ENCODE measurements around the gene MKS1.
A peak's percentile ranks its signal among the peaks of the same experiment; 100 is the strongest.

Gene MKS1

DNA sequence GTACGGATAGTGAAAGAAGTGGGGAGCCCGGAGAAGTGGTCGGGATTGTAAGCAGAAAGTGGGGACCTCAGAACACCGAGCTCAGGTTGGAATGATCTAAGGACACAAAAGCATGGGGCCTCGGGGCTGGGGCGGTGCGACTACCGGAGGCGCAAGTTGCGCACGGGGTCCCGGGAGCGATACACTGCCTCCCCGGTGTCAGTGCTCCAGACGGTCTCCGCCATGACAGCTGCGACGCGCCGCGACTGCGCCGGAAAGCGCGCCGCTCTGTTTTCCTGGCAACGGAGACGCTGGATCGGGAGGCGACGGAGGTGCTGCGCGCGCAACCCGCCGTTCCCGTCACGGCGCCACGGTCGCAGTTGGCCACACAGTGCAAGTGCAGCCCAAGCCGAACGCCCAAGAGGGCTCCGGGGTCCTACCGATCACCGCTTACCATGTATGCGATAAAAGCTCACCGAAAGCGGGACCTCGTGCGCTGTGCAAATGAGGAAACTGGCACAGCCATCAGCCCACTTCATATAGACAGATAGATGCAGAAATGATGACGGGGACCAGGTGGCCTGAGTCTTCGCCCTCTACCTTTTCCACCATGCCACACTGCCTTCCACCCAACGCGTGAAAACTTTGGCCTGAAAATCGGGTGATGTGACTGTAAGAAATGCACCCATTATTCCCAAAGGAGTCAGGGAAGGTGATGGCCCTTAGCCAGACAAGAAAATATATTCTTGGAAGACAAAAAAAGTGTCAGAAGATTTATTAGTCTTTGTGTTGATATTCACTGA is at the start of gene MKS1:
MKS1 (minus strand) TSS at position 249 of the 782 bp plus-strand sequence; CDS start at position 224, 25 bp downstream.
- peak; percentile 96 for DNase-seq

DNA sequence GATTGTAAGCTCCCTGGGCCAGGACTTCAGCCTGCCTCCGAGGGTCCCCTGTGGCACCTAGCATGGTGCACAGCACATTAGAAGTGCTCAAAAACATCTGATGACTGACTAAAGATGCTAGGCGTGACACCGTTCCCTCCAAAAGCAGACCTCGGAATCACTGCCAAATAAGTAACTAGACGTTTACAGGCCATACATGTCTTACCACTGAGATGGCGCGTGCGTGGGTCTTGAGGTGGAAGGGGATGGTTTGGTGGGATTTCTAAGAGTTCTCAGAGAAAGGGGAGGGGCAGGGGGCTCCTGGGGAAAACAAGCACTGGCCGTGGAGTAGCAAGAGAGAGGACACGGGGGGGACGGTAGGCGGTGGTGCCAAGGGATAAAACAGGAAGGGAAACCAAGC is 49.3 kb upstream of the MKS1 start:
- DNase-seq = no peak

DNA sequence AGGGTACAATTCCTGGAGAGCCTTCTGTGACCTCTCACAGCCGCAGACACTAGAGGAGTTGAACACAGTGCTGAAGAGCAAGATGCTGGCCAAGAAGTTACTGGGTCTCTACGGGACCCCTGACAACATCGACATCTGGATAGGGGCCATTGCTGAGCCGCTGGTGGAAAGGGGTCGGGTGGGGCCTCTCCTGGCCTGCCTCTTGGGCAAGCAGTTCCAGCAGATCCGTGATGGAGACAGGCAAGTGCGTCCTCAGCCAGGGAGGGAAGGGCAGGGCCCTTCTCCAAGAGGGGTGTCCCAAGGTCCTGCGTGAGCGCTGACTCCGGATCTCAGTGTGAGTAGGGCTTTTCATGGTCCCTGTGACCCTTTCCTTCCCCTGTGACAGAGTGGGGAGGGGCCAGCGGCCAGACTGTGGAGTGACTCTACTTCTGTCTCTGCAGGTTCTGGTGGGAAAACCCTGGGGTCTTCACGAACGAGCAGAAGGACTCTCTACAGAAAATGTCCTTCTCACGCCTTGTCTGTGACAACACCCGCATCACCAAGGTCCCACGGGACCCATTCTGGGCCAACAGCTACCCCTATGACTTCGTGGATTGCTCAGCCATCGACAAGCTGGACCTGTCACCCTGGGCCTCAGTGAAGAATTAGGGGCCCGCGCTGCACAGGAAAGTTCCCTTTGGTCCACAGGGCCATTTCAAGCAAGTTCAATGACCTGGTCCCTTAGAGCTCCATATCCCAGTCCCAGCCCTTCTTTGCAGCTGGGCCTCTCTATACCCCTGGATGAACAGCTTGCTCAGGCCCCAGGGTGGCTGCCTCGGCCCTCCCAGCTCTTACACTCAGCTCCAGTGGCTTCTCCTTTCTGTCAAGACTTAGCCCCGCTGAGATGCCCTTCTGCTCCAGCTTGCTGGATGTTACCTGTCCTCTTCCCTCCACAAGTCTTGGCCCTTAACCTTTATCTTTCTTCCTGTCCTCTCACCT is 48.6 kb upstream of the MKS1 start:
- DNase-seq = no peak

DNA sequence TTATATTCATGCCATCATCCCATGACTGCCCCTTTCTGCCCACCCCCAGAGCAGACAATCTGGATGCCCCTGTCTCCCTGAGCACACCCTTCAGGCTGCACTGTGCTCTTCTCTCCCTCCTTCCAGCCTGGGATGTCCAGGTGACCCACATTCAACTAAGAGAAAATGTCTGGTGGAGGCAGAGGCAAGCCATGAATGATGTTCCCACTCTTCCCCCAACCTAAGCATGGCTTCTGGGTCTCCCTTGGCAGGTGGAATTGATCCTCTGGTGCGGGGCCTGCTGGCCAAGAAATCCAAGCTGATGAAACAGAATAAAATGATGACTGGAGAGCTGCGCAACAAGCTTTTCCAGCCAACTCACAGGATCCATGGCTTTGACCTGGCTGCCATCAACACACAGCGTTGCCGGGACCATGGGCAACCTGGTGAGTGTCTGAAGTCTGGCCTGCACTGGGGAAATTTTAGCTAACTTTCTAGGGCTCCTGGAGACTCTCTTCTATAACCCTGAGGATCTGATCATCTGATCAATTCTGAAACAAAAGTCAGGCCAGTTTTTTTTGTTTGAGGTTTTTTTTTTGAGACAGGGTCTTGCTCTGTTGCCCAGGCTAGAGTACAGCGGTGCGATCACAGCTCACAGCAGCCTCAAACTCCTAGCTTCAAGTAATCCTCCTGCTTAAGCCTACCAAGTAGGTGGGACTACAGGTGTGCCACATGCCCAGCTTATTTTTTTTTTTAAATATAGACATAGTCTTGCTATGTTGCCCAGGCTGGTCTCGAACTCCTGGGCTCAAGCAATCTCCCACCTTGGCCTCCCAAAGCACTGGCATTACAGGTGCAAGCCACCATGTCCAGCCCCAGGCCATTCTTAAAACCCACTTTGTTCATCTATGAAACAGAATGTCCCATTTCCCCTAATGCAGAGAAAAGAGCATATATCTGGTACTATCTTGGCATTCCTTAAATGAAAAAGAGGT is 47.1 kb upstream of the MKS1 start:
- no peak for DNase-seq

DNA sequence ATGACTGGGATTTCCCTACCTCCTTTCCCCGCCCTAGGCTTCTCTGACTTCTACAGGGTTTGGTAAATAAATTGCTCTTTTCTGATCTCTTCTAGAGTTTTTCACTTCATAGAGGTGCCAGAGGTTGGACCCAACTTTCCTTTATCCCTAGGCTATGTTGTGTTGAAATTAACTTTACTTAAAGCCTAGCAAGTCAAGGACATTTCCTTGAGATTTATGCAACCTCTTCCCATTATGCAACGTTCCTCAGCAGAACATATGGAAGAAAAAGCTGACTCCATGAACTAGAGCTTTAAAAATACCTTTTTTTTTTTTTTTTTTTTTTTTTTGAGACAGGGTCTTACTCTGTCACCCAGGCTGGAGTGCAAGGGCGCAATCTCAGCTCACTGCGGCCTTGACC is 46.2 kb upstream of the MKS1 start:
- no peak for DNase-seq

DNA sequence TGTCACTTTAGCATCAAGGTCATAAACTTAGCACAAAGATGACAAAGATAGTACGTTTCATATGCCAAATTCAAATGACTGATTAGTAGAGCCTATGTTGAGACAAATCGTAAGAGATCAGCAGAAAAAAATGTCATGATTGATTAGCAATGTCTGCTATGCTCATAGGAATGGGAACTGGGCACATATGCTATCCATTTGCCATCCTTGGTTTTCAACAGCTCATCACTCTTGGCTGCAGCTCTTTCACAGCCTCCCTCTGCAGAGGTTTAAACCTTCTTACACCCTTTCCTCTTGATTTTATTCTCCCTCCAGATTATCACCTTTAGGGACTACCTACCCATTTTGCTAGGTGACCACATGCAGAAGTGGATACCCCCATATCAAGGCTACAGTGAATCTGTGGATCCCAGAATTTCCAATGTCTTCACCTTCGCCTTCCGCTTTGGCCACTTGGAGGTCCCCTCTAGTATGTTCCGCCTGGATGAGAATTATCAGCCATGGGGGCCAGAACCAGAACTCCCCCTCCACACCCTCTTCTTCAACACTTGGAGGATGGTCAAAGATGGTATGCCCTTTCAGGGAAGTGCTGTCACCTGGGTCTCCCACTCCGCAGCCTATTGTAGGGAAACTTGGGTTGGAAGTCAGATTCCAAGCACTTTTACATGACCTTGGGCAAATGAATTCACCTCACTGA is 45.5 kb upstream of the MKS1 start:
- DNase-seq = no peak

DNA sequence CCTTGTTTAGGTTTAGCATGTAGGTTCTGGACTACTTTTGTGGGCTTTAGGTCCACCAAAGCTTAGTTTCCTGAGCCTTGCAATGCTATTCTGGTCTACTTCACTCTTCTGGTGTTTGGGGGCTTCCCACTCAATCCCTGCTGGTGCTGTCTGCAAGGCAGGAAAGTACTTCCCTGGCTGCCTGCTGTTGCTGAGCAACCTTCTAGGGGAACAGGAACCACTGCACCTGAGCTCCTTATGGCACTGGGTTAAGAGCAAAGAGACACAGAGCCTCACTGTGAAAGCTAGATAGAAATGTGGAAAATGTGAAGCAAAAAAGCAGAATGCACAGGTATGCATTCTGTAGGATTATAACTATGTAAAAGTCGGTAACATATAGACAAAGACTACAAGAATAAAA is 44.7 kb upstream of the MKS1 start:
- no peak for DNase-seq

DNA sequence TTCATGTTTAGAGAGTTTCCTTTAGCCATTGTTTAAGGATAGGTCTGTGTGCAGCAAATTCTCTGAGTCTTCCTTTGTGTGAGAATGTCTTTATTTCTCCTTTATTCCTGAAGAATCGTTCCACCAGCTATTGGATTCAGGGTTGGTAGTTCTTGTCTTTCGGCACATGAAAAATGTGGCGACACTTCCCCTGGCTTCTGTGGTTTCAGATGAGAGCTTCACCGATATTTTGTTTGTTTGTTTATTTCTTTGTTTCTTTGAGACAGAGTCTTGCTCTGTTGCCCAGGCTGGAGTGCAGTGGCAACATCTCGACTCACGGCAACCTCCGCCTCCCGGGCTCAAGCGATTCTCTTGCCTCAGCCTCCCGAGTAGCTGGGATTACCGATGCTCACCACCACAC is 43.1 kb upstream of the MKS1 start:
- DNase-seq = no peak

DNA sequence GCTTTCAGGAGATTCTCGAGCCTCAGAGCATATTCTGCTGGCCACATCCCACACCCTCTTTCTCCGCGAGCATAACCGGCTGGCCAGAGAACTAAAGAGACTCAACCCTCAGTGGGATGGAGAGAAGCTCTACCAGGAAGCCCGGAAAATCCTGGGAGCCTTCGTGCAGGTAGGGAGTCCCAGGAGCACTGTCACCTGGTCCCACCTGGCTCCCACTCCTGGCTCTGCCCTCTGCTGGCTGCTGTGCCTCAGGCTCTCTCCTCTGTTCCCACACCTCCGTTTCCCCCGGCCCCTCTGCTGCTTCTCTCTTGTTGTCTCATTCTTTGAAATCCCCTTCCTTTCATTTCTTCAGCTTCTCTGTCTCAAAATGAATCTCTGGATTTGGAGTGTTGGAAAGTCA is 35.7 kb upstream of the MKS1 start:
- DNase-seq = no peak

DNA sequence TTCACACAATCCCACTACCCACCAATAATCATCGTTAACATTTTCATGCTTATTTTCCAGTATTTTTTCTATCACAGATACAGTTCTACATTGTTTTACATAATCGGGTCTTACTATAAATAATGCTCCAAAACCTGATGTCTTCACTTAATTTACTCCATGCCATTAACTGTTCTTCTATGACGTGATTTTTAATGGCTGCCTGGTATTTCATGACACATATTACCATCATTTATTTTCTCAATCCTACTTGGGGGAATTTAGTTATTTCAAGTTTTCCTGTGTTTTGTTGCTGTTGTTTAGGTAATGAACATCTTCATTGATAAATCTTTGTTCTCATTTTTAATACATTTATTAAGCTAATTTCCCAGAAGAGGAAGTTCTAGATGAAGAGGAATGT is 34.0 kb upstream of the MKS1 start:
- no peak for DNase-seq

DNA sequence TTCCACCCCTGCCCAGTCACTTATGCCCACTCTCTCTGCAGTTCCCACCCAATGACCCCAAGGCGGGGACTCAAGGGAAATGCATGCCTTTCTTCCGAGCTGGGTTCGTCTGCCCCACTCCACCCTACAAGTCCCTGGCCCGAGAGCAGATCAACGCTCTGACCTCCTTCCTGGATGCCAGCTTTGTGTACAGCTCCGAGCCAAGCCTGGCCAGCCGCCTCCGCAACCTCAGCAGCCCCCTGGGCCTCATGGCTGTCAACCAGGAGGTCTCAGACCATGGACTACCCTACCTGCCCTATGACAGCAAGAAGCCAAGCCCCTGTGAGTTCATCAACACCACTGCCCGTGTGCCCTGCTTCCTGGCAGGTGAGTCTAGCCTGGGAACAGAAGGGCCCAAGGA is 33.1 kb upstream of the MKS1 start:
- DNase-seq = no peak

DNA sequence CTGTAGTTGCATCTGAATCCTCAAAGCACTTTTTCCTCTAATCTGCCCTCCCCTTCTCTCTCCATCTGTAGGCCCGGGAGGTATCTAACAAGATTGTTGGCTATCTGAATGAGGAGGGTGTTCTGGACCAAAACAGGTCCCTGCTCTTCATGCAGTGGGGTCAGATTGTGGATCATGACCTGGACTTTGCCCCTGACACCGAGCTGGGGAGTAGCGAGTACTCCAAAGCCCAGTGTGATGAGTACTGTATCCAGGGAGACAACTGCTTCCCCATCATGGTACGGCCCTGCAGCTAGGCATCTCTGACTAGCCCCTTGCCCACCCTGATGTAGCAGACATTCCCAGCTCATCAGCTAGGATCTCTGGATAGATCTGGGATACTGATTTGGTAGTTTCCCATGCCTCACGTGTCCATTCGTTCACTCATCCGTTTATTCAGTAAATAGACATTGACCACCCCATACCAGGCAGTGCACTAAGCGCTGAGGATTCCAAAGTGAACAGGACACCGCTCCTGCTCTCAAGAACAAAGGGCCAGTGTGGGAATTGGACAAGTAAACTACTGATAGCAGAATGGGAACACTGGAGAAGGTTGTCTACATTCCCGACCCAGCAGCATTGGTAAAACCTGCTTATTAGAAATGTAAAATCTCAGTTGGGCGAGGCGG is 31.4 kb upstream of the MKS1 start:
- DNase-seq = no peak

DNA sequence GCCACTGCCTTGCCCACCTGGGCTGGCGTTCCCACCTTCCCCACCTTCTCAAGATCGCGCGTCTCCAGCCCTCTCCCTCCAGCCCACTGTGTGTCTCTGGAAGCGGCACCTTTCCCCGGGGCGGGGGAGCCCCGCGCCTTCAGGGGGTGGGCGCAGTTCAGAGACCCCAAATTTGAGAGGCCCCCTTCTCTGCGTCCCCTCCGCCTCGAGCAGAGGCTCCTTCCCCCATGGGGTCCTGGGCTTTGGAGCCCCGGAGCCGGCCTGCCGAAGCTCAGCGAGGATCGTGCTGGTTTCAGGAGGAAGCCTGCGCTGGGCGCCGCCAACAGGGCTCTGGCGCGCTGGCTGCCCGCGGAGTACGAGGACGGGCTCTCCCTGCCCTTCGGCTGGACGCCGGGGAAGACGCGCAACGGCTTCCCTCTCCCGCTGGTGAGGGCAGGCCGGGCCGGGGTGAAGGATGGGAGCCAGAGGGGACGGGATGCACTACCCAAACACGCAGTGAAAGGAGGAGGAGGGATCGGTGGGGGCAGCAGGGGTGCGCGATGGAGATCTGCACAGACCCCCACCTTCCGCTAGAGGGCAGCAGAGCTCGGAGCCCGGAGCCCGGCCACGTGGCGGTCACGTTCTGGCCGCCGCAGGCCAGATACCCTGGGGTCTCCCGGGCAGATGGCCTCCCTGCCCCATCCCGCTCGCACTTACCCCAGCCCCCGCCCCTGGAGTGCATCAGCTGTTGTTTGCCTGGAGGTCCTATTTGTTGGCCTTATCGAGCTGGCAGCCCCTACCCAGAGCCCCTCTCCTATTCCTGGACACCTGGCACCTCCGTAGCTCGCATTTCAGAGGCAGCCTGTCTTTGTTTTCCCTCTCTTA is 30.4 kb upstream of the MKS1 start:
- peak; percentile 80 for DNase-seq

DNA sequence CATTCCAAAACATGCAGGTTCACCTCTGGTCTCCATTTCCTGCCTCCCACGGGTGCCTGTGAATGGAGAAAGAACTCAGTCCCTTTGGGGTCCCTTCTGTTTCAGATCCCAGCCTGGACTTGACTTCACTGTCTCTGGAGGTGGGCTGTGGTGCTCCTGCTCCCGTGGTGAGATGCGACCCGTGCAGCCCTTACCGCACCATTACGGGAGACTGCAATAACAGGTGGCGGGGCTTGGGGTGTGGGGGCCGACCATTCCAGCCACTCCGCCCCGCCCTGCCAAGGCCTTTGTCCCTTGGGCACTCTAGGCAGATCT is 29.9 kb upstream of the MKS1 start:
- no peak for DNase-seq

DNA sequence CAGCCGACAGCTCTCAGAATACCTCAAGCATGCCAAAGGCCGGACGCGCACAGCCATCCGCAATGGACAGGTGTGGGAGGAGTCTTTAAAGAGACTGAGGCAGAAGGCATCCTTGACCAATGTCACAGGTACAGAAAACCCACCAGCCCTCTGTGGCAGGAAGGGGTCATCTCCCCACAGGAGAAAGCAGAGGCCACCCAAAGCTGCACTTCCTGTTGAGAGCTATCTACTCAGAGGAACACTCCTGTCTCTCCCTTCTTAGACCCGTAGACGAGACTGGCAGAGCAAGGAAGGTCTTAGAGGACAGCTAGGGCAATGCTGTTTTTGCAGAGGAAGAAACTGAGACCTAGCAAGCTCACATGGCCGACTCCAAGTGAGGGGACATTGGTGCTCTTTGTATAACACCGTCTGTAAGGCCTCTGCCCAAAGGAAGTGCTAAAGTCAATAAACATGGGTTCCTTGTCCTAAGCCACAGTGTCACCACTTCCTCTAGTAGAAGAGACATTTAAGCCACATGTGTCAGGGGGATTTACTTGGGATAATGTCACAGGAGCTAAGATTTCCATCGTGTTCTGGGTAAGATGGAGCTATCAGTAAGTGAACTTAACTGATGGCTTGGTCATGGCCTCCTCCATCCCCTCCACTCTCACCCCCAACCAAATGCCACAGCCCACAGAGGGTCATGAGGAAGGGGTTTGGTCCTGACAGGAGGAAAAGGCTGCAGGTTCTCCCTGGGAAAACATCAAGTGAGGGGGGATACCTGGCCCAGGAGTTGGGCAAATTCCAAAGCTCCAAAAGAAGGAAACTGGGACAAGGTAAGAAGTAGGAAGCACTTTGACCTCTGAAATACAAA is 28.7 kb upstream of the MKS1 start:
- no peak for DNase-seq

DNA sequence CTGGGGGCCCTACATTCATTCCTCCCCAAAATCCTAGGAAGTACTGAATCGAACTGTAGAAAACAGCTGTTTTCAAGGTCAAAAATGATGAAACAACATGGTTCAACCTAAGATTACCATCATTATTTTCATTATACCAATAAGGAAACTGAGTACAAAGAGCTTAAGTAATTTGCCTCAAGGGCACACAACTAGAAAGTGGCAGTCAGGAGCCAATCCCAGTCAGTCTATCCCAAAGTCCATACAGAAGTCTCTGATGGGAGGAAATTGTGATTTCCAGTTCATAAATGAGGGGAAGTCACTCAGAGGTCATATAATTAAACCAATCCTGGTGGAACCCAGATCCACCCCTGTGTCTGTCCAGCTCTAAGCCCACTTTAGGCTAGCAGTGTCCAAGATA is 27.7 kb upstream of the MKS1 start:
- DNase-seq = no peak

DNA sequence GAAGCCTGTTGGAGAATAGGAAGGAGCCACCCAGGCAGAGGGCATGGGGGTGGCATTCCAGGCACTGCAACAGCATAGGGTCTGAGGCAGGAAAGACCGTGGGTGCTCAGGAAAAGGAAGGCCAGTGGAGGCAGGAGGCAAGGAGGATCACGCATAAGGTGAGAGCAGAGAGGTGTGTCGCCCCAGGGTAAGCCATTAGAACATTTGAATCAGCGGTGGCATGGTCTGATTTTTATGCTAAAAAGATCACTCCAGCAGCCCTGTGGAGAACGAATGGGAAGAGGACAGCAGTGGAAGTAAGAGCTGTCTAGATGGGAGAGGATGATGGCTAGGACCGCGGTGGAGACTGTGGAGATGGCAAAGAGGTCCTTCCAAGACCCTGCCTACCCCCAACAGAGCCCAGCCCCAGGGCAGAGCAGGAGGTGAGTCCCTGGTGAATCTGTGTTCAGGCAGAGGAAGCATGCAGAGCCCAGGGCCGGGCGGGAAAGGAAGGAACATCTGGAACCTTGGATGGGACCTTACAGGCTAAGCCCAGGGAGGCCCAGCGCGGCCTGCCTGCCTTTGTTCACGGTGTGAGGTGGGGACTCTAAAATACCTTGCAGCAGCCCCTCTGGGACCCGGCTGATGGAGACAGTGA is 27.2 kb upstream of the MKS1 start:
- no peak for DNase-seq

DNA sequence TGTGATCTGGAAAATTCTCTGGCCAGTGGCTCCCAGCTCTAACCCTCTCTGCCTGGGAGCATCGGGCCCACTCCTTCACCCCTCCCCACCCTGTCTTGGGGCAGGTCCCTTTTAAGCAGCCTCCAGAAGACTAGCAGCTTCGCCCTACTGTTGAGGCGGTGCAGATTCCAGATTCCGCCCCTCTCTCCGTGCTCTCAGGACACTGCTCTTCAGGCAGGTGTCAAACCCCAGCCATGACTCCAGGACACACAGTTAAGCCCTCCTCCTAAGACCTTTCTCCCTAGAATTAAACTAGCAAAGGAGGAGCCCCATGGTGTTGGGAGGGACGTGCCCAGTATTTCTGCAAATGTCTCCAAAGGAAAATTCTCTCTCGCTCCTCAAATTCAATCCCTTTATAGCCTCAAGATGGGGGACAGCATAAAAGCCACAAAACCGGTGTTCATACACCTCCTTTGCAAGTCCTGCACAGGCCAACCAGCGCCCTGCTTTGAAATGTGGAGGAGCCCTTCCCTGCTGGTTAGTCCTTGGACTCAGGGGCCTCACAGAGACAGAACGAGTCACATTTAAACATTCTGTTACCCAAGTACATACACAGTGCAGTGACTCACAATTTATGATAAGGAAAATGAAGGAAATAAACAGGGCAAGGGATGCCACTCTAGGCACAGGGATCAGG is 26.5 kb upstream of the MKS1 start:
- DNase-seq = no peak

DNA sequence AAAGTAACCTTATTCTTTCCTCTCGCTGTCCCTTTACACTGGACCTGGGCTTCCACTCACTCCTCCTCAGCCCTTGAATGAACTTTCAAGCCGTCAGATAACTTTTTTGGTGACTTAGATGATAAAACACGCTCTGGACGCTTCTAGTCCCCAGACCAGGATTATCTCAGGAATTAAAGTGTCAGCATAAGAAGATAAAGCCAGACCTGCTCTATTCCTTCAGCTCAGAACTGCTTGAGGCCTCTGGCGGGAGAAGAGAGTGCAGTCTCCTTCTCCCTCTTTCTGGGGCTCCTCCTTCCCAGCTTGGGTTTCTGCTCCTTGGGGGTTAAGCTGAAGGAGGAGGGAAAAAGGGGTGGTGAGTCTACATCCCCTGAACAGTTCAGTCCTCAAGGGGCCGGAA is 25.9 kb upstream of the MKS1 start:
- no peak for DNase-seq

All from activated naive CD4-positive, alpha-beta T cell treated with anti-CD3 and anti-CD28 coated beads, Interleukin-2, amount 50 U/mL, for 16 hours (primary cell).